ENCODE data around the gene PPFIA3.

Gene PPFIA3

DNA sequence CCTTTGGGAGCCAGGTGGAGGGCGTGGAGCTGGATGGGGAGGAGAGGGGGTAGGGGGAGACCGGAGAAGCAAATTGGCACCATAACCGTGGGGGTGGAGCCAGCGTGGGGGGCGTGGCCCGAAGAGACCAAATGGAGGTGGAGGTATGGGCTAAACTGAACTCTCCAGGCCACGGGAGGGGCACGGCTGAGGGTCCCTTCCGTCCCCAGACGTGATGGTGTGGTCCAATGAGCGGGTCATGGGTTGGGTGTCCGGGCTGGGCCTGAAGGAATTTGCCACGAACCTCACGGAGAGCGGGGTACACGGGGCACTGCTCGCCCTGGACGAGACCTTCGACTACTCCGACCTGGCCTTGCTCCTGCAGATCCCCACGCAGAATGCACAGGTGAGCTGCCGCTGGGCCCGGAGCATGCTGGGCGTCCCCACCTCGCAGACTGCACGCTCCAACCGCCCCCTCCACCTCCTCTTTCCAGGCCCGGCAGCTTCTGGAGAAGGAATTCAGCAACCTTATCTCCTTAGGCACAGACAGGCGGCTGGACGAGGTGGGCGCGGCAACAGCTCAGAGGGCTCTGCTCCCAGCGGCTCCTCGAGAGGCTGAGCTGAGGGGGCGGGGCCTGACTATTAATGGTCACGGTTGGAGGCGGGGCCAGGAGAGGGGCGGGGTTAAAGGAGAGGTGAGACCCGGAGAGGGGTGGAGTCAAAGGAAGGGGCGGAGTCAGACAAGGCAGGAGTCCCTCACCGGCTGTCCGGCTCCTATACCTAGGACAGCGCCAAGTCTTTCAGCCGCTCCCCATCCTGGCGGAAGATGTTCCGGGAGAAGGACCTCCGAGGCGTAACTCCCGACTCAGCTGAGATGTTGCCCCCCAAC lies 29.7 kb downstream of the PPFIA3 start:
- DNase-seq (ENCODE audit: extremely low read depth, insufficient read length), result peak; percentile 74
- Histone ChIP-seq H3K36me3 (ENCODE audit: control insufficient read depth, insufficient read depth, low read length) (no peaks in the 10 kb centered on the region), H3K27me3 (replicated peaks; ENCODE audit: control insufficient read depth, insufficient read depth, low read length) (no peaks in the 10 kb centered on the region; the same call in none of the 2 replicates), H3K4me3 (replicated peaks; ENCODE audit: low read depth, low read length) (no peak overlapping the region)
- TF ChIP-seq, protein P1, sequence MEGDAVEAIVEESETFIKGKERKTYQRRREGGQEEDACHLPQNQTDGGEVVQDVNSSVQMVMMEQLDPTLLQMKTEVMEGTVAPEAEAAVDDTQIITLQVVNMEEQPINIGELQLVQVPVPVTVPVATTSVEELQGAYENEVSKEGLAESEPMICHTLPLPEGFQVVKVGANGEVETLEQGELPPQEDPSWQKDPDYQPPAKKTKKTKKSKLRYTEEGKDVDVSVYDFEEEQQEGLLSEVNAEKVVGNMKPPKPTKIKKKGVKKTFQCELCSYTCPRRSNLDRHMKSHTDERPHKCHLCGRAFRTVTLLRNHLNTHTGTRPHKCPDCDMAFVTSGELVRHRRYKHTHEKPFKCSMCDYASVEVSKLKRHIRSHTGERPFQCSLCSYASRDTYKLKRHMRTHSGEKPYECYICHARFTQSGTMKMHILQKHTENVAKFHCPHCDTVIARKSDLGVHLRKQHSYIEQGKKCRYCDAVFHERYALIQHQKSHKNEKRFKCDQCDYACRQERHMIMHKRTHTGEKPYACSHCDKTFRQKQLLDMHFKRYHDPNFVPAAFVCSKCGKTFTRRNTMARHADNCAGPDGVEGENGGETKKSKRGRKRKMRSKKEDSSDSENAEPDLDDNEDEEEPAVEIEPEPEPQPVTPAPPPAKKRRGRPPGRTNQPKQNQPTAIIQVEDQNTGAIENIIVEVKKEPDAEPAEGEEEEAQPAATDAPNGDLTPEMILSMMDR (IDR thresholded peaks at IDR 0.05; ENCODE audit: insufficient read depth, low read length, poor library complexity, severe bottlenecking), result no peak

DNA sequence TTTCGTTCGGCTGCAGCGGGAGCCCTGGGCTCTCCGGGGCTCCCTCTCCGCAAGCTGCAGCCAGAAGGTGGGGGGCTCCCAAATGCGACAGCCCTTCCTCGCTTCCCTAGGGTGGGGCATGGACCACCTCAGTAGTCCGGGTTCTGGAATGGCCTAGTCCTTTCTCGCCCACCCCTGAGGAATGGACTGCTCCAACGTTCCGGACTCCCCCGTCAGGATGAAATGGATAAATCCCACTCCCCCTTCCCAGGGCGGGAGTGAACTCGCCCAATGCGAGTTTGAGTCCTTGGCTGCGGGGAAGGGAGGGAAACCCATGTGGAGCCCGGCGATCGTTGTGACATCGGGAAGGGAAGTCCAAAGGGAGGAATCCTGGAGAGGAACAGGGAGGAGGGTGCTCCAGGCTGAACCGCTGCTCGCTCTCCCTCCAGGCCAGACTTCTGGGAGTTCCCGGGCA lies 30.3 kb downstream of the PPFIA3 start:
- H3K27me3 ChIP-seq (replicated peaks; ENCODE audit: control insufficient read depth, insufficient read depth, low read length), result no peaks in the 10 kb centered on the region; the same call in none of the 2 replicates
- H3K36me3 ChIP-seq (ENCODE audit: control insufficient read depth, insufficient read depth, low read length), result no peaks in the 10 kb centered on the region
- peak overlapping the region; percentile 43 for H3K4me3 ChIP-seq (replicated peaks; ENCODE audit: low read depth, low read length)
- DNase-seq (ENCODE audit: extremely low read depth, insufficient read length), result no peak
- TF ChIP-seq, protein P1 (IDR thresholded peaks at IDR 0.05; ENCODE audit: insufficient read depth, low read length, poor library complexity, severe bottlenecking), result no peak

DNA sequence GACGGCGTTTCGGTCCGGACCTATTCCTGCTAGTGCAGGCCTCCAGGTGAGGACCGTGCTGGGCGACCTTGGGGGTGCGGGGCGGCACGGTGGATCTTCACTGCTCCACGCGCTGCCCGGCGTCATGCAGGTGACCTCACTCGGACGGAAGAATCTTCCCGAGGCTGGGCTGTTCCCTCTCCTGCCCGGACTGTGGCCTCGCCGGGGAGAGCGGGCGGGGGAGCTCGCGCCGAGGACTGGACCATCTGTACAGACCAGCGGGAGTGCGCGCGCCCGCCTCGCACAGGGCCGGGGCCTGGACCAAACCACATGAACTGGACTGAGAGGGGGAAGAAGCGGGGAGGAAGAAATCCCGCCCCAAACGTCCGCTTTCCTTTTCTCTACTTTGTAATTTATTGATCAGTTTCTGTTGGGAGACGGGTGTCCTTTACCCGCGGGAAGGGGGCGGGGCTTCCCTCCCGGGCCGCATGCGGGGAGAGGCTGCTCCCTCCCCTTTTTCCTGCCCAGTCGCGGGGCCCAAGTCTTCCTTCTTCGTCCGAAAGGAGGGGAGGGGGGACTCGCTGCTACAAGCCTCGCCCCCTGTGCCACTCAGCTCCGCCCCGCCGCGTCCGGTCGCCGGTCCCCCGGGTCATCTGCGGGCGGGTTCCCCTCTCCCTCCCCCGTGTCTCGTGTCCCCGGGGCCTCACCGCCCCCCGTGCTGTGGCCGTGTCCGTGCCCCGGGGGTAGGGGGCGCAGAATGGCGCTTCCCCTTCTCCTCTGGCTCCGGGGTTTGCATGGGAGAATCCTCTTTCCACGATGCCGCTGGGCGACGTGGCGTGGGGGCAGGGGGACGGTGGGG lies 31.0 kb downstream of the PPFIA3 start:
- Histone ChIP-seq H3K36me3 (ENCODE audit: control insufficient read depth, insufficient read depth, low read length) (no peaks in the 10 kb centered on the region), H3K27me3 (replicated peaks; ENCODE audit: control insufficient read depth, insufficient read depth, low read length) (no peaks in the 10 kb centered on the region; the same call in none of the 2 replicates), H3K4me3 (replicated peaks; ENCODE audit: low read depth, low read length) (peak overlapping the region; percentile 43)
- peak; percentile 68 for DNase-seq (ENCODE audit: extremely low read depth, insufficient read length)
- TF ChIP-seq, protein P1 (IDR thresholded peaks at IDR 0.05; ENCODE audit: insufficient read depth, low read length, poor library complexity, severe bottlenecking), result no peak

DNA sequence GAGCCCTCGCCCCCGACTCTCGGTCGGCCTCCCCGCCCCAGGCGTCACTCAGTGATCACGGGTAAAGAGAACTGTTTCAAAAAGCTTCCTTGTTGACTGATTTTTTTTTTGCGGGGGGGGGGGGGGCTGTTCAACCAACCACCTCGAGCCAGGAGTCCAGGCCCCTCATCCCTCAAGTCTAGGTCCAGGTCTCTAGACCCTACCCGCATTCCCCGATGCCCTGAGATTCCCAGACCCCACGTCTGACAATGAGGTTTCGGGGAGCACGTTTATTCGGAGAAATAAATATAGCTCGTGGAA lies 31.6 kb downstream of the PPFIA3 start:
- TF ChIP-seq, protein P1 (IDR thresholded peaks at IDR 0.05; ENCODE audit: insufficient read depth, low read length, poor library complexity, severe bottlenecking), result no peak
- H3K27me3 ChIP-seq (replicated peaks; ENCODE audit: control insufficient read depth, insufficient read depth, low read length), result no peaks in the 10 kb centered on the region; the same call in none of the 2 replicates
- DNase-seq (ENCODE audit: extremely low read depth, insufficient read length), result no peak

DNA sequence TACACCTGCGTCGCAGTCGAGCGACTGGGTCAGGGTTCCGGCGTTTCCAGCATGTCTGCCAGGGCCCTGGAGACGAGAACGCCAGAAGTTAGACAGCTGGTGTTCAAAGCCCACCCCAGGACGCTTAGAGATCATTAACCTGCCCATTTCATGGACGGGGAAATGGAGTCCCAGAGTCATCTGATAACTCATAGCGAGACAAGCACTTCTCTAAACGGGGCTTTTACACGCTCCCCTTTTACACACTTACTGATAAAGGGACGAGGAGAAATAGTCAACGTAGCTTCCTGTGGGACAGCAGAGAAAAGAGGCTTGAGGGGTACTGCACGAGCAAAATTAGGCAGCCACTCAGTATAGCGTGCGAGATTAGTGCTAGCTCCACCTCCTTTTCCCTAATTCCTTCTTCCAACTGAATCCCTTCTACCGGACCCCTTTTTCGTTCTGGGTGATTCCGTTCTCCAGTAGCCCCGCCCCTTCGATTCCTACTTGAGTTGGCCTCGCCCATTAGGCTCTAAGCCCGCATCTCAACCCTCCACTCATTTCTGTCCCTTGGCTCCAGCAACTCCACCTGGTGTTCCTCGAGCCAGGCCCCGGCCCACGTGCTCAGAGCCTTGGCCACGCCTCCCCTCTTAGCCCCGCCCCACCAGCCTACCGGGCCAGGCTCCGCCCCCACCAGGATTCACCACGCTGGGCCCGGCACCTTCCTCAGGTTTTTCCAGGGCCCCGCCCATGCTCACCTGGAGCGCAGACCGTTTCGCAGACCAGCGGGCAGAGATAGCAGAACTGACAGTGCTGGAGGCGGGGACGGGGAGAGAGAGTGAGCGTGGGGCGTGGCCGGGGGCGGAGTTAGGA lies 32.1 kb downstream of the PPFIA3 start:
- H3K4me3 ChIP-seq (replicated peaks; ENCODE audit: low read depth, low read length), result no peak overlapping the region
- H3K36me3 ChIP-seq (ENCODE audit: control insufficient read depth, insufficient read depth, low read length), result no peaks in the 10 kb centered on the region
- no peaks in the 10 kb centered on the region; the same call in none of the 2 replicates for H3K27me3 ChIP-seq (replicated peaks; ENCODE audit: control insufficient read depth, insufficient read depth, low read length)
- TF ChIP-seq, protein P1 (IDR thresholded peaks at IDR 0.05; ENCODE audit: insufficient read depth, low read length, poor library complexity, severe bottlenecking), result no peak
- DNase-seq (ENCODE audit: extremely low read depth, insufficient read length), result no peak

More for the DNA sequence above, 31.6 kb downstream of the PPFIA3 start:
- Histone ChIP-seq H3K4me3 (replicated peaks; ENCODE audit: low read depth, low read length) (no peak overlapping the region), H3K36me3 (ENCODE audit: control insufficient read depth, insufficient read depth, low read length) (no peaks in the 10 kb centered on the region)
